Mesendoderm (in vitro differentiated cells): Measurements from ENCODE around the gene SPTLC2.
A peak's percentile ranks its signal among the peaks of the same experiment; 100 is the strongest.
"Not testable (repeated sequence)": the region's sequence is repeated elsewhere in the genome, so short reads cannot be mapped to it uniquely, and the experiment has no call there.

Experiments used
- DNase-seq: peaks from one replicate; pipeline ENCODE4 v3.0.0; 2013
- H2AK5ac ChIP-seq: 2 replicates; pipeline ENCODE4 v1.6.1; 2013; ENCODE audit warnings: low read length, inconsistent platforms
- H2BK120ac ChIP-seq: 2 replicates; pipeline ENCODE4 v1.6.1; 2013; ENCODE audit warnings: low read depth, mild to moderate bottlenecking, low read length, moderate library complexity, mixed read lengths
- H2BK15ac ChIP-seq: replicated peaks from 2 replicates; pipeline ENCODE4 v1.6.1; 2013; ENCODE audit warnings: low read depth, mild to moderate bottlenecking, moderate library complexity
- H2BK5ac ChIP-seq: 2 replicates; pipeline ENCODE4 v1.6.1; 2013; ENCODE audit warnings: low read length, inconsistent platforms
- H3K18ac ChIP-seq: 2 replicates; pipeline ENCODE4 v1.6.1; 2013; ENCODE audit warnings: mild to moderate bottlenecking, low read length, mixed read lengths
- H3K23ac ChIP-seq: one replicate; pipeline ENCODE4 v1.6.1; 2013; ENCODE audit warnings: low read length
- H3K27ac ChIP-seq: 2 replicates; pipeline ENCODE4 v1.5.1; 2013; ENCODE audit warnings: low read depth, mild to moderate bottlenecking, inconsistent platforms, low read length, moderate library complexity
- H3K27me3 ChIP-seq: 2 replicates; pipeline ENCODE4 v1.6.1; 2013; ENCODE audit warnings: low read length, control low read depth, mild to moderate bottlenecking, inconsistent platforms; ENCODE audit not compliant: insufficient read depth, poor library complexity
- H3K36me3 ChIP-seq: 2 replicates; pipeline ENCODE4 v1.6.1; 2013; ENCODE audit warnings: low read length, inconsistent platforms; ENCODE audit not compliant: control insufficient read depth, insufficient read depth
- H3K4ac ChIP-seq: one replicate; pipeline ENCODE4 v1.6.1; 2013; ENCODE audit warnings: low read depth, mild to moderate bottlenecking, low read length, moderate library complexity
- H3K4me1 ChIP-seq: 2 replicates; pipeline ENCODE4 v1.6.1; 2013; ENCODE audit warnings: low read depth, low read length, inconsistent platforms; ENCODE audit not compliant: control insufficient read depth
- H3K4me2 ChIP-seq: 2 replicates; pipeline ENCODE4 v1.6.1; 2013; ENCODE audit warnings: low read length
- H3K4me3 ChIP-seq: 2 replicates; pipeline ENCODE4 v1.5.1; 2013; ENCODE audit warnings: mild to moderate bottlenecking, low read length
- H3K56ac ChIP-seq: one replicate; pipeline ENCODE4 v1.6.1; 2013; ENCODE audit warnings: low read length
- H3K79me1 ChIP-seq: 2 replicates; pipeline ENCODE4 v1.6.1; 2013; ENCODE audit warnings: low read length, inconsistent platforms
- H3K79me2 ChIP-seq: 2 replicates; pipeline ENCODE4 v1.6.1; 2013; ENCODE audit warnings: mild to moderate bottlenecking, low read length; ENCODE audit not compliant: control insufficient read depth, insufficient read depth
- H3K9ac ChIP-seq: 2 replicates; pipeline ENCODE4 v1.6.1; 2013; ENCODE audit warnings: low read length, inconsistent platforms
- H4K5ac ChIP-seq: one replicate; pipeline ENCODE4 v1.6.1; 2013; ENCODE audit warnings: low read length
- H4K8ac ChIP-seq: one replicate; pipeline ENCODE4 v1.6.1; 2013; ENCODE audit warnings: low read depth, mild to moderate bottlenecking, control low read depth, low read length, moderate library complexity
- WGBS: extraction: QIAGEN DNeasy Blood & Tissue Kit; methylation state at CpG from one replicate; pipeline ENCODE4 v1.1.7; 2013; ENCODE audit warnings: low lambda C conversion rate, missing lambda C conversion rate; ENCODE audit not compliant: insufficient coverage; ENCODE audit errors: extremely low coverage; 5-methylcytosine and 5-hydroxymethylcytosine counted together

SPTLC2 gene

DNA sequence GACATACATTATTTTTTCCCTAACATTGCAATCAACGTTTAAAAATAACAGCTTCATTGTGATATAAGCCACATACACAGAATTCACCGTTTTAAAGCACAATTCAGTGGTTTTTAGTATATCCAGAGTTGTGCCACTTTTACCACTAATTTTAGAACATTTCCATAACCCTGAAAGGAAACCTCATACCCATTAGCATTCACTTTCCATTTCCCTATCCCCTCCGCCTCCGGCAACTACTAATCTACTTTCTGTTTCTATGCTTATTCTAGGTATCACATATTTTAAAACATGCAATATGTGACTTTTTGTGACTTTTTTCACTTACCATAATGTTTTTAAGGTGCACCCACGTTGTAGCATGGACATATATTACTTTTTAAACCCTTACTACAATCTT is 62.2 kb downstream of the SPTLC2 start:
- Histone ChIP-seq H3K27ac (no peak overlapping the region), H2BK5ac (no peak overlapping the region), H3K36me3 (peaks cover 3% of the 10 kb centered on the region), H2BK15ac (no peak overlapping the region), H4K8ac (no peak overlapping the region), H3K4me2 (no peak overlapping the region), H2BK120ac (no peak overlapping the region), H3K9ac (no peak overlapping the region), H3K56ac (no peak overlapping the region), H3K79me2 (no peaks in the 10 kb centered on the region), H3K79me1 (no peaks in the 10 kb centered on the region), H2AK5ac (no peak overlapping the region), H3K27me3 (no peaks in the 10 kb centered on the region), H3K4me1 (no peaks in the 10 kb centered on the region), H4K5ac (no peak overlapping the region), H3K18ac (no peak overlapping the region), H3K4me3 (no peak overlapping the region), H3K23ac (no peak overlapping the region), H3K4ac (no peak overlapping the region)
- WGBS = no CpG with 5 or more reads among the region's 5 CpGs
- no peak for DNase-seq

DNA sequence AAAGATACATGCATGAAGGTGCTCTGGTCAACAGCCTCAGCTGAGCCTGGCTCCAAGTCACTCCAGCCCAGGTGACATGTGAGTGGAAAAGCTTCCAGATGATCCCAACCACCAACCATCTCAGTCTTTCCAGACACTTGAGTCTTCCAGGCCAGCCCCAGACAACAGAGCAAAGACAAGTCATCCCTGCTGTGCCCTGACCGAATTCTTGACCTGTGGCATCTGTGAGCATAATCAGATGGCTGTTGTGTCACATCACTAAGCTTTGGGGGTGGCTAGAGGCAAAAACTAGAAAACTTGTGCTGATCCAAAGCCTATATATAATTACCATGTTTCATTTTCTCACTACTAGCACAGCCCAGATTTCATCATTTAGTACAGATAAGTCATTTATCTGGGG is 67.0 kb downstream of the SPTLC2 start:
- no peak overlapping the region for H3K9ac ChIP-seq

DNA sequence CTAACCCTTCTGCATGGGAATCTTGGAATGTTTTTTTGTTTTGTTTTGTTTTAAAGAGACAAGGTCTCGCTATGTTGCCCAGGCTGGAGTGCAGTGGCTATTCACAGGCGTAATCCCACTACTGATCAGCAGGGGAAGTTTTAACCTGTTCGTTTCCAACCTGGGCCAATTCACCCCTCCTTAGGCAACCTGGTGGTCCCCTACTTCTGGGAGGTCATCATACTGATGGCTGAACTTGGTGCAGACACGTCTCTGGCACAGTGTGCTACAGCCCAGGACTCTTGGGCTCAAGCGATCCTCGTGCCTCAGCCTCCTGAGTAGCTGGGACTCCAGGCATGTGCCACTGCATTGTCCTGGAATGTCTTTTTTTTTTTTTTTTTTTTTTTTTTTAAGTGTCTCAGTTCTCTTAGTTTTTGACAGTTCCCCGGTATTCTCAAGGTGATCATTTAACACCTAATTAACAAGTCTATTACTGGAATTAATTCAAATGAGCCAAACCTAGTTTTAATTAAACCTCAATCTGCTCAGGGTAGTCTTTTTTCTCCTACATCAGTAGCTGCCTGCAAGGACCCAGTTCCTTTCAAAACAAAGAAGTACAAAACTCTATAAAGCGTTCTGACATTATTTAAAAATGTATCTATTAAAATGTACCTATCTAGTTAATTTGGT is 68.8 kb downstream of the SPTLC2 start:
- H3K18ac ChIP-seq = no peak overlapping the region
- H3K4me2 ChIP-seq = no peak overlapping the region
- no peaks in the 10 kb centered on the region for H3K79me2 ChIP-seq
- H4K5ac ChIP-seq = no peak overlapping the region
- peak; percentile 8 for DNase-seq
- H3K36me3 ChIP-seq = peaks cover 3% of the 10 kb centered on the region
- H3K56ac ChIP-seq = no peak overlapping the region
- H3K4ac ChIP-seq = no peak overlapping the region
- no peak overlapping the region for H3K23ac ChIP-seq
- no CpG with 5 or more reads among the region's 8 CpGs for WGBS
- H3K27me3 ChIP-seq = no peaks in the 10 kb centered on the region
- no peak overlapping the region for H4K8ac ChIP-seq
- H3K4me3 ChIP-seq = no peak overlapping the region
- no peak overlapping the region for H3K27ac ChIP-seq
- H2AK5ac ChIP-seq = no peak overlapping the region
- no peaks in the 10 kb centered on the region for H3K79me1 ChIP-seq
- no peaks in the 10 kb centered on the region for H3K4me1 ChIP-seq
- H2BK15ac ChIP-seq = no peak overlapping the region
- no peak overlapping the region for H3K9ac ChIP-seq
- no peak overlapping the region for H2BK120ac ChIP-seq
- no peak overlapping the region for H2BK5ac ChIP-seq

More for the DNA sequence above, 67.0 kb downstream of the SPTLC2 start:
- no peak overlapping the region for H3K23ac ChIP-seq
- no peak overlapping the region for H3K18ac ChIP-seq
- no peak overlapping the region for H4K8ac ChIP-seq
- H3K4ac ChIP-seq = no peak overlapping the region
- H2AK5ac ChIP-seq = no peak overlapping the region
- H2BK120ac ChIP-seq = no peak overlapping the region
- no peaks in the 10 kb centered on the region for H3K4me1 ChIP-seq
- no peaks in the 10 kb centered on the region for H3K27me3 ChIP-seq
- H2BK5ac ChIP-seq = no peak overlapping the region
- peak; percentile 22 for DNase-seq
- no peak overlapping the region for H2BK15ac ChIP-seq
- H3K79me2 ChIP-seq = no peaks in the 10 kb centered on the region
- H3K79me1 ChIP-seq = no peaks in the 10 kb centered on the region
- no peak overlapping the region for H3K4me2 ChIP-seq
- H4K5ac ChIP-seq = no peak overlapping the region
- H3K4me3 ChIP-seq = no peak overlapping the region
- WGBS = no CpG with 5 or more reads among the region's 1 CpG
- no peak overlapping the region for H3K56ac ChIP-seq
- no peak overlapping the region for H3K27ac ChIP-seq
- peaks cover 3% of the 10 kb centered on the region for H3K36me3 ChIP-seq

DNA sequence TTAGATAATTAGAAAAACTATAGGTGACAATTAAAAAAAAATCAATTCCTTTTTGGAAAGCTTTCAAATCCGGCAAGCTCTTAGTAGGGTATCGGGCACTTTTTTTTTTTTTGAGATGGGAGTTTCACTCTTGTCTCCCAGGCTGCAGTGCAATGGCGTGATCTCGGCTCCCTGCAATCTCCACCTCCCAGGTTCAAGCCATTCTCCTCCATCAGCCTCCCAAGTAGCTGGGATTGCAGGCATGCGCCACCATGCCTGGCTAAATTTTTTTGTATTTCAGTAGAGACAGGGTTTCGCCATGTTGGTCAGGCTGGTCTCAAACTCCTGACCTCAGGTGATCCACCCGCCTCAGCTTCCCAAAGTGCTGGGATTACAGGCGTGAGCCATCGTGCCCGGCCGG is 71.3 kb downstream of the SPTLC2 start:
- not testable (repeated sequence) for H3K23ac ChIP-seq, H3K27me3 ChIP-seq, H3K79me2 ChIP-seq, H2BK15ac ChIP-seq, H3K9ac ChIP-seq, H3K79me1 ChIP-seq, DNase-seq, H3K4me1 ChIP-seq, H3K27ac ChIP-seq, H3K4ac ChIP-seq, H2AK5ac ChIP-seq, H3K4me3 ChIP-seq, H4K8ac ChIP-seq, H3K4me2 ChIP-seq, H4K5ac ChIP-seq, H3K56ac ChIP-seq, H2BK120ac ChIP-seq, H3K36me3 ChIP-seq, H2BK5ac ChIP-seq, H3K18ac ChIP-seq
- no CpG with 5 or more reads among the region's 11 CpGs for WGBS

DNA sequence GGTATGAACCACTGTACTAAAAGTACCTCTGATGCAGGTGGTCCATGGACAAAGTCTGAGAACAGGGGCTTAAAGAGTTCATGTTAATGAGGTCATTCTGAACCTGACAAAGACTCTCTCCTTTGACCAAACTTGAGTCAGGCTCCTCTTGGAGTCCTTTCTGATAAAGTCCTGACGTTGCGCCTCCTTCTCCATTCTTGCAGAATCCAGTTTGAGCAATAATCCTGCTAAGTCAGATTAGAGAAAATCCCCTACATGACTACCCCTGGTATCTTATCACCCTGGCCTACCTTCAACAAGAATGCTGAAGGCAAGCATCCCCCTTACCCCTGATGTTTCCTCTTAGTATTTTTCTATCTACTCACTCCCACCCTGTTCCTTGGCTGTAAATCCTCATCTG is 71.9 kb downstream of the SPTLC2 start:
- no peak overlapping the region for H3K9ac ChIP-seq
- WGBS = no CpG with 5 or more reads among the region's 2 CpGs
- no peak overlapping the region for H3K18ac ChIP-seq
- H2BK5ac ChIP-seq = no peak overlapping the region
- H4K8ac ChIP-seq = no peak overlapping the region
- H3K4me2 ChIP-seq = no peak overlapping the region
- H4K5ac ChIP-seq = no peak overlapping the region
- H3K79me2 ChIP-seq = no peaks in the 10 kb centered on the region
- no peak overlapping the region for H3K23ac ChIP-seq
- H3K27ac ChIP-seq = no peak overlapping the region
- no peak overlapping the region for H3K4ac ChIP-seq
- H3K4me1 ChIP-seq = no peaks in the 10 kb centered on the region
- H2AK5ac ChIP-seq = no peak overlapping the region
- no peak overlapping the region for H3K4me3 ChIP-seq
- no peak overlapping the region for H2BK15ac ChIP-seq
- H2BK120ac ChIP-seq = no peak overlapping the region
- no peak overlapping the region for H3K56ac ChIP-seq
- no peaks in the 10 kb centered on the region for H3K27me3 ChIP-seq
- peak; percentile 8 for DNase-seq
- no peaks in the 10 kb centered on the region for H3K79me1 ChIP-seq
- peaks cover 3% of the 10 kb centered on the region for H3K36me3 ChIP-seq
